ENCODE results near the gene INPP4B.
"Not testable (repeated sequence)": the region's sequence is repeated elsewhere in the genome, so short reads cannot be mapped to it uniquely, and the experiment has no call there.

INPP4B gene

DNA sequence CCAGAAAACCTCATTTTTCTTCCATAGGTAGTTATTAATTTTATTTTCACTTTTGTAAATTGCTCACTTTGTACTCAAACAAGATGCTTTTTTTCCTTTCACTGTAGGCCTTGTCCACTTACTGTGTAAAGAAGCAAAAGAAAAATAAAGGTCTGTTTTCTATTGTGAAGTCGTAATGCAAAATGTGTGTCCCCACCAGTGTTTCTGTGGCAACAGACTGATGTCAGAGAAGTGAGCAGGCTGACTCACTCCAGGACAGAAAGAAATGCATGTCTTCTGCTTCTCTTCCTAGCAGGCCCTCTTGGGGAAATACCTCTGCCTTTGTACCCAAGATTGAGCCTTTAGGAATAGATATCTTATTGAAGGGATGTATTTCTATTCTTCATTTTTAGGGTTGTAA is 30.3 kb downstream of the INPP4B start:
- DNase-seq (ENCODE audit: low read depth in 2 of 2) = peak; percentile 77 to 85
- H3K4me3 ChIP-seq (replicated peaks in 1 of 2; ENCODE audit: low read depth in 2 of 2, low read length in 2 of 2) = no peak overlapping the region
- TF ChIP-seq, protein P1, sequence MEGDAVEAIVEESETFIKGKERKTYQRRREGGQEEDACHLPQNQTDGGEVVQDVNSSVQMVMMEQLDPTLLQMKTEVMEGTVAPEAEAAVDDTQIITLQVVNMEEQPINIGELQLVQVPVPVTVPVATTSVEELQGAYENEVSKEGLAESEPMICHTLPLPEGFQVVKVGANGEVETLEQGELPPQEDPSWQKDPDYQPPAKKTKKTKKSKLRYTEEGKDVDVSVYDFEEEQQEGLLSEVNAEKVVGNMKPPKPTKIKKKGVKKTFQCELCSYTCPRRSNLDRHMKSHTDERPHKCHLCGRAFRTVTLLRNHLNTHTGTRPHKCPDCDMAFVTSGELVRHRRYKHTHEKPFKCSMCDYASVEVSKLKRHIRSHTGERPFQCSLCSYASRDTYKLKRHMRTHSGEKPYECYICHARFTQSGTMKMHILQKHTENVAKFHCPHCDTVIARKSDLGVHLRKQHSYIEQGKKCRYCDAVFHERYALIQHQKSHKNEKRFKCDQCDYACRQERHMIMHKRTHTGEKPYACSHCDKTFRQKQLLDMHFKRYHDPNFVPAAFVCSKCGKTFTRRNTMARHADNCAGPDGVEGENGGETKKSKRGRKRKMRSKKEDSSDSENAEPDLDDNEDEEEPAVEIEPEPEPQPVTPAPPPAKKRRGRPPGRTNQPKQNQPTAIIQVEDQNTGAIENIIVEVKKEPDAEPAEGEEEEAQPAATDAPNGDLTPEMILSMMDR (IDR thresholded peaks at IDR 0.05; ENCODE audit: low read depth, low read length) = no peak

- no peak overlapping the region for H3K4me3 ChIP-seq (replicated peaks in 1 of 2; ENCODE audit: low read depth in 2 of 2, low read length in 2 of 2)
- TF ChIP-seq, protein P1 (IDR thresholded peaks at IDR 0.05; ENCODE audit: low read depth, low read length) = no peak
- DNase-seq (ENCODE audit: low read depth in 2 of 2) = no peak
These were observed 32.7 kb downstream of the INPP4B start for GRCh38 chr4:142813388-142813787.

DNA sequence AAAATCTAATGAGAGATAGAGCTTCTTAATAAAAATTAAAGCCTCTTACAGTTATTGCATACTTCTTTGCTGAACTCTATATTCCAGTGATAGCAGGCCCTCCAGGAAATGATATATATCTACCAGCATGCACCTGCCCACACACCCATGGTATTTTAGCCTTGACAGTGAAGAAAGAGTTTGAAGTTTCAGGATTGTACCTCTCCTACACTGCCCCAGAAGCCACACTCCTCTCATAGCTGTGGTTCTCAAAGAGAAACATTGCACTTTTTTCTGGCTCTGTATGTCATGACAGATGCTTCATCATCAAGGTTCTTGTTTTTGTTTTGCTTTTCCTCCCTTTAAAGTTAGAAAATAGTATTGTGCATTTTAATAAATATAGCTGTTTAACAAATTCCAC is 34.0 kb downstream of the INPP4B start:
- H3K4me3 ChIP-seq (replicated peaks in 1 of 2; ENCODE audit: low read depth in 2 of 2, low read length in 2 of 2) = no peak overlapping the region
- DNase-seq (ENCODE audit: low read depth in 2 of 2) = no peak
- TF ChIP-seq, protein P1 (IDR thresholded peaks at IDR 0.05; ENCODE audit: low read depth, low read length) = no peak

- H3K4me3 ChIP-seq (replicated peaks in 1 of 2; ENCODE audit: low read depth in 2 of 2, low read length in 2 of 2) = no peak overlapping the region
- TF ChIP-seq, protein P1 (IDR thresholded peaks at IDR 0.05; ENCODE audit: low read depth, low read length) = no peak
- no peak for DNase-seq (ENCODE audit: low read depth in 2 of 2)
These were observed 35.1 kb downstream of the INPP4B start for GRCh38 chr4:142811034-142811433.

DNA sequence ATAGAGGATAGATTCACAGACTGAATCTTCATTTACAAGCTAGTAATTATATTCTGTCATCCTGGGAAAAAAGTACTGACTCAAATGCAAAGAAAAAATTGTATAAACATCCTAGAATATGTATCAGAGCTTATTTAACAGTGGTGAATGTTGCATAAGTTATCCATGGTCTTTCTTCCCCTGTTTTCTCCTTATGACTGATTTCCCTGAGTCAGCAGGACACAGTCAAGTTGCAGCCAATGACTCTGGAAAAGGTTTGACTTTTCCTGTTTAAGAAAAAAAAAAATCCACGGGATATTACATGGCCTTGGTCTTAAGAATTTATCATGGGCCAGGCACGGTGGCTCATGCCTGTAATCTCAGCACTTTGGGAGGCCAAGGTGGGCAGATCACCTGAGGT is 36.5 kb downstream of the INPP4B start:
- no peak overlapping the region for H3K4me3 ChIP-seq (replicated peaks in 1 of 2; ENCODE audit: low read depth in 2 of 2, low read length in 2 of 2)
- DNase-seq (ENCODE audit: low read depth in 2 of 2) = peak in 1 of 2 donors; percentile 5
- TF ChIP-seq, protein P1 (IDR thresholded peaks at IDR 0.05; ENCODE audit: low read depth, low read length) = no peak

GRCh38 chr4:142803879-142804278 is 42.2 kb downstream of the INPP4B start:
- not testable (repeated sequence) for H3K4me3 ChIP-seq (replicated peaks in 1 of 2; ENCODE audit: low read depth in 2 of 2, low read length in 2 of 2); DNase-seq (ENCODE audit: low read depth in 2 of 2)

GRCh38 chr4:142801966-142802365 is 44.1 kb downstream of the INPP4B start:
- no peak for DNase-seq (ENCODE audit: low read depth in 2 of 2)
- TF ChIP-seq, protein P1 (IDR thresholded peaks at IDR 0.05; ENCODE audit: low read depth, low read length) = no peak
- H3K4me3 ChIP-seq (replicated peaks in 1 of 2; ENCODE audit: low read depth in 2 of 2, low read length in 2 of 2) = no peak overlapping the region
